ENCODE measurements around the gene TUBB3.

The TUBB3 gene

DNA sequence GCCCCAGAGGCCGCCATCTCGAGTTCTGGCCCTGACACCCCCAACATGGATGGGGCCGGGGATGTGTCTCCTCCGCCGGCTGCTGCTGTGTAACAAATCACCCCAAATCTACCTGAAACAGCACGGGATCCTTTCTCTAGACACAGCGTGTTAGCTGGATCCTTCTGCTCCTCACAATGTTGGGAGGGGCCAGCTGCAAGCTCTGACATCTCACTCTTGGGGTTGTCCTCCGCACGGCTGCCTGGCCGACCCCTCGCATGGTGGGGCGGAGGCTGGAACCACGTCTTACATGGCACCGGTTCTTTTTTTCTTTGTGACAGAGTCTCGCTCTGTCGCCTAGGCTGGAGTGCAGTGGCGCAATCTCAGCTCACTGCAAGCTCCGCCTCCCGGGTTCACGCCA is 13.8 kb downstream of the TUBB3 start:
- no peak for DNase-seq (ENCODE audit: low read depth, low spot score)

DNA sequence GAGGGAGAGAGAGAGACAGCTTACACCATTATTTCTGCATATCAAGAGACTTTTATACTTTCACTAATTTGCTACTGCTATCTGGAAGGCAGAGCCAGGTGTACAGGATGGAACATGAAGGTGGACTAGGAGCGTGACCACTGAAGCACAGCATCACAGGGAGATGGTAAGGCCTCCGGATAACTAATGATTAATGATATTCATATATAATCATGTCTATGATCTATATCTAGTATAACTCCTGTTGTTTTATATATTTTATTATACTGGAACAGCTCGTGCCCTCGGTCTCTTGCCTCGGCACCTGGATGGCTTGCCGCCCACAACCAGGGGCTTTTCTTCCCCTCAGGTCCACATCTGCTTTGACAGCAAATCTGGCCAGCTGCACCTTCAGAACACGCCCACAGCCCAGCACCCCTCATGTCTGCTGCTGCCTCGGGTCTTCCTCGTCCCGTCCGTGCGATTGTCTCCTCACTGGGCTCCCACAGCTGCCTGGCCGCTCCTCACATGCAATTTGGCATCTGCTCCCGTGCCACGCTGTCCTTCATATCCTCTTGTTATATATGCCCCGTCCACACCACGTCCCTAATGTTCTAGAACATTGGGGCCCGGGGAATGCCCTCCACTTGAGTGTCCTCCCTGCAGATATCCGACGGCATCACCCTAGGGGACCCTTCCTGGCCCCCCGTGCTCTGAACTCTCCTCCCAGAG is 15.2 kb downstream of the TUBB3 start:
- DNase-seq (ENCODE audit: low read depth, low spot score): no peak

DNA sequence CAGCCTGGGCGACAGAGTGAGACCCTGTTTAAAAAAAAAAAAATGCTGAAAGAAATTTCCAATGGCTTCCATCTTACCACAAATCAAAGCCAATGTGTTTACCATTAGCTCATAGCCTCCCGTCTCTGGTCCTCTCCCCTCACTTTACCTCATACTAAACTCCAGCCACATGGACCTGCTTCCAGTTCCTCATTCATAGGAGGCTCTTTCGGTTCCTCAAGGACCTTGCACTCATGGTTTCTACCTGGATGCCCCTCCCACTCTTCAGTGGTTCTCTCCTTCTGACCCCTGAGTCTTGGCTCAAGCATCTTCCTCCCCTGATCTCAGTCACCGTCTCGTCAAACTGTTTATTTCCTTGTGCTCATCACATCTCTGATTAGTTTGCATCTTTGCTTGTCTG is 21.6 kb downstream of the TUBB3 start:
- no peak for DNase-seq (ENCODE audit: low read depth, low spot score)

DNA sequence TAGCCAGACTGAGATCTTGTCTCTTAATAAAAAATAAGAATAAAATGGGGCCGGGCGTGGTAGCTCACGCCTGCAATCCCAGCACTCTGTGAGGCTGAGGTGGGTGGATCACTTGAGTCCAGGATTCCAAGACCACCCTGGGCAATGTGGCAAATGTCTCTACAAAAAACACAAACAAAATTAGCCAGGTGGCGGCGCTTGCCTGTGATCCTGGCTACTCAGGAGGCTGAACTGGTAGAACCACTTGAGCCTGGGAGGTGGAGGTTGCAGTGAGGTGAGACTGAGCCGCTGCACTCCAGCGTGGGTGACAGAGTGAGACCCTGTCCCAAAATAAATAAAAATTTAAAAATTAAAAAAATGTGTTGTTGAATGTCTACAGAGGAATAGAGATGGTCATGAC is 22.5 kb downstream of the TUBB3 start:
- DNase-seq (ENCODE audit: low read depth, low spot score): no peak

DNA sequence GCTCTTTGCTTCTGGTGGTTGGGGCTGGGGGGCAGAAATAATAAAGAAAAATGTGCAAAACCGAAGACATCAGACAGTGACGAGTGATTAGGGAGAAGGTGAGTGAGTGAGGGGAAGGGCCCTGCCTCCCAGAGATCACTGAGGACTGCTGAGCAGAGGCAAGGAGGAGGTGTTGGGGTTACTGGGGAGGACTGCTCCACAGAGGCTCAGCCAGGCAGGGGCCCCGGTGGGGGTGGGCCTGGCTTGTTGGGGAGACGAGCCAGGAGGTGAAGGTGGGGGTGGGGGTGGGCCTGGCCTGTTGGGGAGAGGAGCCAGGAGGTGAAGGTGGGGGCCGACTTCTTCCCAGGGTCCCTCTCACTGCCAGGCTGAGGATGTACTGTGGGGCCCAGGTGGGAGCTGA is 23.4 kb downstream of the TUBB3 start:
- DNase-seq (ENCODE audit: low read depth, low spot score): no peak

DNA sequence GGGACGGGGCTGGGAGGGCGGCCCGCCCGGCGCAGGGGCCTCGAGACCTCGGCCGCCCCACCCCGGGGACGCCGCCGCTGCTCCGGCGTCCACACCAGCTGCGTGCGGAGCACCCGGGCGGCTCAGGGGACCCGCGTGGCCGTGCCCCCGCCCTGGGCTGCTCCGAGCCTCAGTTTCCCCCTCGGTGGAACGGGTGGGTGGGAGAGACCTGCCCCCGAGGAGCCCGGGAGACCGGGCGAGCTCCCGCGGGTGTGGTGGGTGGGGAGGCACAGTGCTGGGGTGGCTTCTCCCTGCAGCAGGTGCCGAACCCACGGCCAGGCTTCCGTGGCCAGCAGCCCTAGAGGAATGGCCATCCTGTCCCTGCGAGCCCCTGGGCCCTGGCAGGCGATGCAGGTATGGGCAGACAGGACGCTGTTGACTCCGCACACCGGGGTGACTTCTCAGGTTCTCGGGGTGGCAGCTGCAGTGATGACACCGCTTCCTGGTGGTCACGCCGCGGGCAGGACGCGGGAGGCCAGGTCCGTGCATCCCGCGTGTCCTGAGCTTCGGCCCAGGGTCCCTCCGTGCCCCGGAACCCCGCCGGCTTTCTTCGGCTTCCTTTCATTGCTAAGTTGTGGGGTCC is 26.1 kb downstream of the TUBB3 start:
- no peak for DNase-seq (ENCODE audit: low read depth, low spot score)

DNA sequence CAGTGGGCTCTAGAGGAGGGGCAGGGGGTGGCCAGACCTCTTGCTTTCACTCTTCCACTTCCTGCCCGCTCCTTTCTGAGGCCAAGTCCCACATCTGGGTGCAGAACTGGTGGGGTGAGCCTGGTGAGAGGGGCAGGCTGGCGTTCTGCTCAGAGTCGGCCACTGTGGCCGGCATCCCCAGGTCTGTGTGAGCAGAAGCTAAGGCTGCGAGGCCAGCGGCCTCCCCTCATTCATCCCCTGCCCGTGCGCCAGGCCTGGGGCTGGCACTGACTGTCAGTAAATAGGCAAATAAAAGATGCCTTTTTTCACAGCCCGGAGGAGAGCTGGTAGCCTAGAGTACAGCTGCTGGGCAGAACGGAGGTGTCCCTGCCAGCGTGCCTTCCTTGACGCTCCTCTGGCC is 26.6 kb downstream of the TUBB3 start:
- no peak for DNase-seq (ENCODE audit: low read depth, low spot score)

DNA sequence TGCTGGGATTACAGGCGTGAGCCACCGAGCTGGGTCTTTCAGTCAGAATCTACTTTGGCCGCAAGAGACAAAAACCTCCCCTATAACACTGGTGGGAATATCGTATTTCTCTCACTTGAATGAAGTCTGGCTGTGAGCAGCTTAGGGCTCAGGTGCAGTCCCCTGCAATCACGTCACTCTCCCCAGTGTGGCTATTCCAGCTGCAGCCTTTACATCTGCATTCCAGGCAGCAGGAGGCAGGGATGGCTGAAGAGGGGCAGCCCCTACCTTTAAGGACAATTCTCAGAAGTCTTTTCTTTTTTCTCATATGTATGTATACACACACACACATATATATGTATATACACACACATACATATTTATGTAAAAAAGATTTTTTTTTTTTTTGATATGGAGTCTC is 28.4 kb downstream of the TUBB3 start:
- DNase-seq (ENCODE audit: low read depth, low spot score): no peak

DNA sequence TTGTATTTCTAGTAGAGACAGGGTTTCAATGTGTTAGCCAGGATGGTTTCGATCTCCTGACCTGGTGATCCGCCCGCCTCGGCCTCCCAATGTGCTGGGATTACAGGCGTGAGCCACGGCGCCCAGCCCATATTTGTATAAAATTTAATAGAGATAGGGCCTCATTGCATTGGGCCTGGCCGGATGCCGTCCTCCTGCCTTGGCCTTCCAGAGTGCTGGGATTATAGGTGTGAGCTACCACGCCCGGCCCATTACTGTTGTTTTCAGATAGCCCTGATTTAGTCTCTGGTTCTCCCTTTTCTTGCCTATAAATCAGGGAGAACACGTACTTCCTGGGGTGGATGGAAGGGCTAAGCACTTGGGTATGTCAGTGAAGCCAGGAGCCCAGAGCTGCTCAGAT is 28.9 kb downstream of the TUBB3 start:
- DNase-seq (ENCODE audit: low read depth, low spot score): no peak

DNA sequence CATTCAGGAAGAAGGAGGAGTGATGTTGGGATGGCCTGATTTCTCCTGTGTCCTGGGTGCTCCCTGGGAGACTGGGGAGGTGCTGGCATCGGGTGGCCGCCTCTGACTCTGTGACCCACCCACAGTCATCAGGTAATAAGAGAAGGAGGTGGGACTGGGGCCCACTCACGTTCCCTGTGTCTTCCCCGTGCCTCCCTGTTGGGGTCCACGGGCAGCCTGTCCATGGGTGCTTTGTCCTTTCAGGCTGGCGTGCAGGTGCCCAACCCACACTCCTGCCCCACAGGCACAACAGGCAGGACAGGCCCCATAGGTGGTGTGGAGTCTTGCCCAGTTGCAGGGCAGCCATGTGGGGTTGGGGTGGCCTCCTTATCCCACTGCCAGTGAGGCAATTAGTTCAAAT is 29.4 kb downstream of the TUBB3 start:
- no peak for DNase-seq (ENCODE audit: low read depth, low spot score)

DNA sequence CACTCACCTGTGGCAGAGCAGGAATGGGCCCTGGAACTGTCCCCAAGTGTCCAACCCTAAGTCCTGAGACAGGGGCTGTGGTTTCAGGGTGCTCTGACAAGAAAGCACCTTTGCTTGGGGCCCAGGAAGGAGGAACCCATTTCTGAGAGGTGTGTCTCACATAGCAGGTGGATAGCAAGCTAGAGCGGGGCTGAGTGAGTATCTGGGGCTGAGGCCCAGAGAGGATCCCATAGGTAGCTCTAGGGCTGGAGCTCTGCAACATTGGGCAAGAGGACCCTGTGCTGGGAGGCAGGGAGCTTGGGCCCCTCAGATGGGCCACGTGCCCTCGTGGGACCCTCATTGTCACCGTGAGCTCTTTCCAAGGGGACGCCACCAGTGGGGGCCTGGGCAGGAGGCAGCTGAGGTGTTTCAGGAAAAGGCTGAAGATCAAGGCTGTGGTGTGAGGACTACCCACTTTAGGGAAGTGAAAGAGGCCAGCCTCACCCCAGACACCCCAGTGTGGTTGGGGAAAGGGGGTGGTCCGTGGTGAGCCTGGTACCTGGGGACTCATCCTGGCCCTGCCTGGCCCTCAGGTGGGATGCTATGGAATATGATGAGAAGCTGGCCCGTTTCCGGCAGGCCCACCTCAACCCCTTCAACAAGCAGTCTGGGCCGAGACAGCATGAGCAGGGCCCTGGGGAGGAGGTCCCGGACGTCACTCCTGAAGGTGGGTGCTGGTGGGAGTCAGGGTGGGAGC is 30.7 kb downstream of the TUBB3 start:
- no peak for DNase-seq (ENCODE audit: low read depth, low spot score)

DNA sequence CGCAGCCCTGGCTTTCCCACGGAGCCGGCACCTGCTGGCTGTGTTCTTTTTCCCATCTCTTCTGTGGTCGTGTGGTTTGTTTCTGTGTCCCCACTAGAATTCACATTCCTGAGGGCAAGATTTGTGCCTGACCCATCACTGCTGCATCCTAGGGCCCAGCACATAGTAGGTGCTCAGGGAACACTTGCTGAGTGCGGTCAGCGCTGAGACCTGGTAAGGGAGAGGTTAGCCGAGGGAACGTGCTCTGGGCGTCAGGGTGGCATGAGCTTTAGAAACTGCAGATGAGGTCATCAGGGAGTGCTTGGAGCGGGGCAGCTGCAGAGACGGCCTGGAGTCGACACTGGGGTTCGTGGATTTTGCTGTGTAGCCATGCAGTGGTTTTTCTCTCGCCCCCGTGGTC is 31.3 kb downstream of the TUBB3 start:
- DNase-seq (ENCODE audit: low read depth, low spot score): no peak

DNA sequence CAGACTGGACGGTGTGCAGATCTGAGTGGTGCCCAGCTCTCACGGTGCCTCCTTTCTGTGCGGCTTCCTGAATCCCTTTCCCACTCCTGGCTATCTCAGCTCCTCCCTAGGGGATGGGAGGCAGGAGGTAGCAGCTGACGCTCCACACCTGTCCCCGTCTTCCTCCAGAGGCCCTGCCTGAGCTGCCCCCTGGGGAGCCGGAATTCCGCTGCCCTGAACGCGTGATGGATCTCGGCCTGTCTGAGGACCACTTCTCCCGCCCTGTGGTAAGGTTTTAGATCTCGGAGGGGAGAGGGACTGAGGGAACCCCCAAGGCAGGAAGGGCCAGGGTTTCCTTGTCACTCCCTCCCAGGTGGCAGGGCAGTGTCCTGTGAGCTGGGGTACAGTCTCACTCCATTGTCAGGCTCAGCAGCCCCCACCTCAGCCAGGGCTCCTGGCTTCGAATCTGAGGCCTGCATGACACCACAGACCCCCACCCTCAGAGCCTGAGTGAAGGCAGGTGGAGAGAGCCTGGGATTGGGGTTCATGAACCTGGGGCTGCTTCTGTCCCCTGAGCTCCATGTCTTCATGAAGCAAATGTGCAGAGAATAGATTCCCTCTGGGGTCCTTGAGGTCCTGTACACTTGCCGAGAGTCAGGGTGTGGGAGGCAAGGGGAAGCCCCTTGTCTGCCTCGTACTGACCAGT is 32.0 kb downstream of the TUBB3 start:
- no peak for DNase-seq (ENCODE audit: low read depth, low spot score)

DNA sequence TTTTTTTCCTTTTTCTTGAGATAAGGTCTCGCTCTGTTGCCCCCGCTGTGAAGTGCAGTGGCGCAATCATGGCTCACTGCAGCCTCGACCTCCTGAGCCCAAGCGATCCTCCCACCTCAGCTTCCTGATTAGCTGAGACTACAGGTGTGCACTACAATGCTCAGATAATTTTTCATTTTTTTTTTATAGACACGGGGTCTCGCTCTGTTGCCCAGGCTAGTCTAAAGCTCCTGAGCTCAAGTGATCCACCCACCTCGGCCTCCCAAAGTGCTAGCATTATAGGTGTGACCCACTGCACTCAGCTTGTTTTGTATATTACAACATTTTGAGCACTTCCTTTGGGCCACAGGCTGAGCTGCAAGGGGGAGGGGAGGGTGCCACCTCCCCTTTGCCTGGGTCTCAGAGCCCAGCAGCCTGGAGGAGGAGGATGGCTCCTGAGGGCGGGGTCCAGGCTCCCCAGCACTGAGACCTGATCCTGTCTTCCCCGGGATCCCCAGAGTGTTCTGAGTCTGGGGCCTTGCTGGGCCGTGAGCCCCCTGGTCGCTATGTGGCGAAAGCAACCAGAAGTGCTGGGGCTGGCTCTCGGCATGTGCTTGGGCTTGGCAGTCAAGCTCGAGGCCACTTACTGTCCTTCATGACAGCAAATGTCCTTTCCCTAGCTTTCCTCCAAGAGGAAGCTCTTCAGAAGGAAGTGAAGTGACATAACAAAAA is 33.5 kb downstream of the TUBB3 start:
- DNase-seq (ENCODE audit: low read depth, low spot score): no peak

DNA sequence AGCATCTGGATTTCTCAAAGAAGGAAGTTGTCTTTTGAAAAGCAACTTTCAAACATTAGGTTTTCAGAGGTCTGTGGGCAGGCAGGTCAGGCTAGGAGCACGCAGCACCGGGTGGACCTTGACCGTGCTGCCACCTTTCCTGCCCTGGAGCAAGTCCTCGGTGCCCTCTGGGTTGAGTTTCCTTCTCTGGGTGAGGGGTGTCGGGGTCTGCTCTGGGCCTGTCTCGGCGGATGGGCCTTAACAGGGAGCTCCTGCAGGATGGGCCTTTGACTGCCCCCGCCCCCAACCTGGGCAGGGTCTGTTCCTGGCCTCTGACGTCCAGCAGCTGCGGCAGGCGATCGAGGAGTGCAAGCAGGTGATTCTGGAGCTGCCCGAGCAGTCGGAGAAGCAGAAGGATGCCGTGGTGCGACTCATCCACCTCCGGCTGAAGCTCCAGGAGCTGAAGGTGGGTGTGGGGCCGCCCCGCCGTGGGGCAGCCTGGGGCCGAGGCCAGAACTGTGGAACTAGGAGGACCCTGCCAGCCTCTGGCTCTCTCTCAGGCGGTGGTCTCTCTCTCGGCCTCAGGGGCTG is 34.2 kb downstream of the TUBB3 start:
- no peak for DNase-seq (ENCODE audit: low read depth, low spot score)

DNA sequence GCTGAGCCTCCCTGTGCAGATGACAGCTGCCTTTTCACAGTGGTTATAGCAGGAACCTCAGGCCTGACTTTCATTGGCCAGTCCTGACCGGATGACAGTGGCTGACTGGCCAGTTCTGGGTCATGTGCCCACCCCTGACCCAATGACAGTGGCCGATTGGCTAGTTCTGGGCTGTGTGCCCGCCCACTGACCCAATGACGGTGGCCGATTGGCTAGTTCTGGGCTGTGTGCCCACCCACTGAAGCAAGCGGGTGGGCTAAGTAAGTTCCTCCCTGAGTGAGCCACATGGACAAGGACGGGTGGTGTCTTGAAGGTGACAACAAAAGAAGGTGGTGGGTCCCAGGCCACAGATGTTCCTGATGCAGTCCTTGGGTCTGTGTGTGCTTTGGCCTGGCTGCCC is 34.9 kb downstream of the TUBB3 start:
- no peak for DNase-seq (ENCODE audit: low read depth, low spot score)

DNA sequence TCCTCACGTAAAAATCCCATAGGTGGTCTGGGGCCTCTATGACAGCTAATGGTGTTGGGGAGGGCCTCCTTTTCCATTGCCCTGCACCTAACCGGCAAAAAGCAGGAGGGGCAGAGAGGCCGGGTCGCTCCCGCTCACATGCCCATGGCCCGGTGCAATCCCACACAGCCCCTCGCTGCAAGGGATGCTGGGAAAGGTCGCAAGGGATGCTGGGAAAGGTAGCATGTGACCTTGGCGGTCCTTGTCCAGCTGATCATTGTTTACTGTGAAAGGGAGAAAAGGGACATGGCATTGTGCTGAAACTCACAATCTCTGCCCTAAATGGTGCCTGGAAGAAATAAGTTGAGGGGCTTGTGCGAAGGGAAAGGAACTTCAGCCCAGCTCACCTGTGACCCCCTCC is 35.5 kb downstream of the TUBB3 start:
- DNase-seq (ENCODE audit: low read depth, low spot score): no peak

DNA sequence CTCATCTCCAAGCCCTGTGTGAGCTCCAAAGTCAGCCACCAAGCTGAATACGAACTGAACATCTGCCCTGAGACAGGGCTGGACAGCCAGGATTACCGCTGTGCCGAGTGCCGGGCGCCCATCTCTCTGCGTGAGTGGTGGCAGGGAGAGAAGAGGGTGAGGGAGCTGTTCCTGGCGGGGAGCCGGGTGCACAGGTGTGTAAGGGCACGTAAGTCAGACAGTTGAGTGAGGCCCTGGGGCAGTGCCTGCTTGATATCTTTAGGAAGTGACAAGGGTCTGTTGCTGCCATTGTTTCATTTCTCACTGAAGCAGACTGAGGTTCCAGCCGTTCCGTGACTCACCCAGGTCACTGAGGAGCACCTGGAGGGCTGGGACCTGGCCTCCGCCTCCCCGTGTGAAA is 37.8 kb downstream of the TUBB3 start:
- DNase-seq (ENCODE audit: low read depth, low spot score): no peak

DNA sequence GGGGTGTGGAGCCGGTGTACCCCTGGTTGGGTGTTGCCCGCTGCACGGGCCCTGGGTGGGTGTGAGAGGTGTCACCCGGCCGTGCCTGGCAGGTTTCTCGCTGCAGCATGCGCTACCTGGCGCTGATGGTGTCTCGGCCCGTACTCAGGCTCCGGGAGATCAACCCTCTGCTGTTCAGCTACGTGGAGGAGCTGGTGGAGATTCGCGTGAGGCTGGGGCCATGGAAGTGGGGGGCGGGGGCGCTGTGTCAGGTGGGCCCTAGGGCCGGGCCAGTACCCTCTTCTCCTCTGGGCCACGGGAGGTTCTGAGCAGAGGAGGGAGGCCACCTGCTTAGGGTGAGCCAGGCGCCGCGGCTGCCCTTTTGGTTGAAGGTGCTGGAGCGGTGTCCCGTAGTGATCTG is 38.8 kb downstream of the TUBB3 start:
- DNase-seq (ENCODE audit: low read depth, low spot score): no peak

DNA sequence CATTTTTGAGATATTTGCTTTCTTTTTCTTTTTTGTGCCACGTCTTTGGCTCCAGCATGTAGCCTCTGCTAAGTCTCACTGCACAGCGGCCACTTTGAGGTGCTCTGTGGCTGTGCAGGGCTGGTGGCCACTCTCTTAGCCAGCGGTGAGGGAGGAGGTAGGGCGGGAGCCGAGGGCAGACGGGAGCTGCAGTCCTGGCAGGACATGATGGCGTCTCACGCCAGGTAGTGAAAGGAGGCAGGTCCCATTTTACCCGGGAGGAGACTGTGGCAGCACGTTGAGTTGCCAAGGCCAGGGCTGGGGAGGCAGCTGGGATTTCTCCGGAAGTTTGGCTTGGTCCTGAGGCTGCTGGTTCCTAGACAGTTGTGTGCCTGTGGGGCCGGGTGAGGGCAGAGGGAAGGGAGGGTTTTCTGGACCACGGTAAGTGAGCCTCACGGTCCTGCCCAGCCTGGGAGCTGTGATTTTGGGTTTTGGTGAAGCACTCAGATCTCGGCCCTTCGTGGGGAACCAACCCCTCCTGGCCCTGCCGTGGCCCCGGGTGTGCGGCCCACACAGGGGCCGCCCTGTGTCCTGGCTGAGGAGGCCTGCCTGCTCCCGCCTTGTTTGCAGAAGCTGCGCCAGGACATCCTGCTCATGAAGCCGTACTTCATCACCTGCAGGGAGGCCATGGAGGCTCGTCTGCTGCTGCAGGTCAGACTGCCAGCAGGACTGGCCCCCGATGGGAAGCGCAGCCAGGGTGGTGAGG is 39.8 kb downstream of the TUBB3 start:
- no peak for DNase-seq (ENCODE audit: low read depth, low spot score)

DNA sequence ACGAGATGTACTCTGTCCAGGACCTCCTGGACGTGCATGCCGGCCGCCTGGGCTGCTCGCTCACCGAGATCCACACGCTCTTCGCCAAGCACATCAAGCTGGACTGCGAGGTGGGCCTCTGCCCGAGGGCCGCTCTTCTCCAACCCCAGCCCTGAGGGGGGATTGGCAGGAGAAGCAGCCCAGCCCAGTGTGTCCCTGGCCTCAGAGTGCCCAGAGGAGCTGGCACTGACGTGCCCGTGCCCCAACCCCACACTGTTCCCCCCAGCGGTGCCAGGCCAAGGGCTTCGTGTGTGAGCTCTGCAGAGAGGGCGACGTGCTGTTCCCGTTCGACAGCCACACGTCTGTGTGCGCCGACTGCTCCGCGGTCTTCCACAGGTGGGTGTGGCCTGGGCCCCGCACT is 41.1 kb downstream of the TUBB3 start:
- DNase-seq (ENCODE audit: low read depth, low spot score): no peak

Measured in activated naive CD8-positive, alpha-beta T cell treated with anti-CD3 and anti-CD28 coated beads, Interleukin-2, amount 50 U/mL, for 16 hours (primary cell).